ENCODE data around the gene HAUS7. TPM values are rescaled to one million over a fixed set of nuclear protein-coding genes. Genes with fewer than 3 reads are reported as not detected.

The HAUS7 gene
- total RNA-seq, 1 experiment from 2014 or later, result 59.9 TPM

DNA sequence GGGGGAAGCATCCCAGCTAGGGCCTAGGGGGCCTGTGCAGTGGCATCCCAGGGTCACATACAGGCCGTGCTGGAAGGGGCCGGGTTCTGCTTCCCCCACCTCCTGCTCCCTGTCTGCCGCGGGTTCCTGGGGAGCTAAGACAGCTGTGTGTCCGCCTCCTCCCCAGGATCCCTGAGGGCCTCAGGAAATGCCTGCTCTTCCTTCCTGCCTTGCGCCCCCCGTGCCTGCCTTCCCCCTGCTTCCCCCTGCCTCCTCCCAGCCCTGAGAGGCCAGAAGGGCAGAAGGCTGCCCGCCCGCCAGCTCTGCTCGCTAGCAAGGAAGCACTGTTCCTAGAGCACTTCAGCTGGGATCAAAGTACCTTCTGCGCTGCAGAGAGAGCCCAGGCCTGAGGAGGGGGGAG, 21.5 kb upstream of the HAUS7 start:
- Histone ChIP-seq H3K27ac (ENCODE audit: low read length) (no peak overlapping the region), H3K4me1 (ENCODE audit: control insufficient read depth, insufficient read depth, low read length) (peaks cover 37% of the 10 kb centered on the region), H3K27me3 (ENCODE audit: control insufficient read depth, insufficient read depth, low read length) (no peaks in the 10 kb centered on the region), H3K9me3 (ENCODE audit: control insufficient read depth, insufficient read depth, low read depth, low read length) (no peaks in the 10 kb centered on the region), H3K36me3 (ENCODE audit: control insufficient read depth, insufficient read depth, low read length) (no peaks in the 10 kb centered on the region), H3K4me3 (ENCODE audit: low read depth in 2 of 2, low read length in 2 of 2) (no peak overlapping the region)
- ChIA-PET CTCF (interaction anchor here (0.8 kb wide), 1 partner anchor 31 kb away, joined by 3 read pairs; no protein-coding TSS in a partner anchor), POLR2A (interaction anchor here (0.5 kb wide), 1 partner anchor 21 kb away, joined by 12 read pairs; no protein-coding TSS in a partner anchor)
- DNase-seq (ENCODE audit: low read depth, low spot score) (no peak), ATAC-seq (no peak)
- TF ChIP-seq POLR2AphosphoS5 (IDR thresholded peaks at IDR 0.05; ENCODE audit: low read depth, low read length) (no peak), TCF7L2 (IDR thresholded peaks at IDR 0.05; ENCODE audit: low read depth, low read length) (no peak), SIN3A (IDR thresholded peaks at IDR 0.05; ENCODE audit: borderline replicate concordance, insufficient read depth, low read depth, low read length) (no peak)
- TF ChIP-seq, protein P1, sequence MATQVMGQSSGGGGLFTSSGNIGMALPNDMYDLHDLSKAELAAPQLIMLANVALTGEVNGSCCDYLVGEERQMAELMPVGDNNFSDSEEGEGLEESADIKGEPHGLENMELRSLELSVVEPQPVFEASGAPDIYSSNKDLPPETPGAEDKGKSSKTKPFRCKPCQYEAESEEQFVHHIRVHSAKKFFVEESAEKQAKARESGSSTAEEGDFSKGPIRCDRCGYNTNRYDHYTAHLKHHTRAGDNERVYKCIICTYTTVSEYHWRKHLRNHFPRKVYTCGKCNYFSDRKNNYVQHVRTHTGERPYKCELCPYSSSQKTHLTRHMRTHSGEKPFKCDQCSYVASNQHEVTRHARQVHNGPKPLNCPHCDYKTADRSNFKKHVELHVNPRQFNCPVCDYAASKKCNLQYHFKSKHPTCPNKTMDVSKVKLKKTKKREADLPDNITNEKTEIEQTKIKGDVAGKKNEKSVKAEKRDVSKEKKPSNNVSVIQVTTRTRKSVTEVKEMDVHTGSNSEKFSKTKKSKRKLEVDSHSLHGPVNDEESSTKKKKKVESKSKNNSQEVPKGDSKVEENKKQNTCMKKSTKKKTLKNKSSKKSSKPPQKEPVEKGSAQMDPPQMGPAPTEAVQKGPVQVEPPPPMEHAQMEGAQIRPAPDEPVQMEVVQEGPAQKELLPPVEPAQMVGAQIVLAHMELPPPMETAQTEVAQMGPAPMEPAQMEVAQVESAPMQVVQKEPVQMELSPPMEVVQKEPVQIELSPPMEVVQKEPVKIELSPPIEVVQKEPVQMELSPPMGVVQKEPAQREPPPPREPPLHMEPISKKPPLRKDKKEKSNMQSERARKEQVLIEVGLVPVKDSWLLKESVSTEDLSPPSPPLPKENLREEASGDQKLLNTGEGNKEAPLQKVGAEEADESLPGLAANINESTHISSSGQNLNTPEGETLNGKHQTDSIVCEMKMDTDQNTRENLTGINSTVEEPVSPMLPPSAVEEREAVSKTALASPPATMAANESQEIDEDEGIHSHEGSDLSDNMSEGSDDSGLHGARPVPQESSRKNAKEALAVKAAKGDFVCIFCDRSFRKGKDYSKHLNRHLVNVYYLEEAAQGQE (IDR thresholded peaks at IDR 0.05; ENCODE audit: insufficient read depth in 1 of 2, low read depth in 2 of 2, low read length in 1 of 2), result no peak
- TF ChIP-seq, protein P2, sequence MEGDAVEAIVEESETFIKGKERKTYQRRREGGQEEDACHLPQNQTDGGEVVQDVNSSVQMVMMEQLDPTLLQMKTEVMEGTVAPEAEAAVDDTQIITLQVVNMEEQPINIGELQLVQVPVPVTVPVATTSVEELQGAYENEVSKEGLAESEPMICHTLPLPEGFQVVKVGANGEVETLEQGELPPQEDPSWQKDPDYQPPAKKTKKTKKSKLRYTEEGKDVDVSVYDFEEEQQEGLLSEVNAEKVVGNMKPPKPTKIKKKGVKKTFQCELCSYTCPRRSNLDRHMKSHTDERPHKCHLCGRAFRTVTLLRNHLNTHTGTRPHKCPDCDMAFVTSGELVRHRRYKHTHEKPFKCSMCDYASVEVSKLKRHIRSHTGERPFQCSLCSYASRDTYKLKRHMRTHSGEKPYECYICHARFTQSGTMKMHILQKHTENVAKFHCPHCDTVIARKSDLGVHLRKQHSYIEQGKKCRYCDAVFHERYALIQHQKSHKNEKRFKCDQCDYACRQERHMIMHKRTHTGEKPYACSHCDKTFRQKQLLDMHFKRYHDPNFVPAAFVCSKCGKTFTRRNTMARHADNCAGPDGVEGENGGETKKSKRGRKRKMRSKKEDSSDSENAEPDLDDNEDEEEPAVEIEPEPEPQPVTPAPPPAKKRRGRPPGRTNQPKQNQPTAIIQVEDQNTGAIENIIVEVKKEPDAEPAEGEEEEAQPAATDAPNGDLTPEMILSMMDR (IDR thresholded peaks at IDR 0.05), result no peak
- intact Hi-C loops (cut with micrococcal nuclease; ENCODE audit: unreplicated experiment) (no loop called here), in situ Hi-C loops (cut with HindIII; ENCODE audit: low pct_unique_long_range_greater_than_20kb, low sequenced_read_pairs) (no loop called here)
- no TSS peak for BruUV-seq (replicated peaks)

DNA sequence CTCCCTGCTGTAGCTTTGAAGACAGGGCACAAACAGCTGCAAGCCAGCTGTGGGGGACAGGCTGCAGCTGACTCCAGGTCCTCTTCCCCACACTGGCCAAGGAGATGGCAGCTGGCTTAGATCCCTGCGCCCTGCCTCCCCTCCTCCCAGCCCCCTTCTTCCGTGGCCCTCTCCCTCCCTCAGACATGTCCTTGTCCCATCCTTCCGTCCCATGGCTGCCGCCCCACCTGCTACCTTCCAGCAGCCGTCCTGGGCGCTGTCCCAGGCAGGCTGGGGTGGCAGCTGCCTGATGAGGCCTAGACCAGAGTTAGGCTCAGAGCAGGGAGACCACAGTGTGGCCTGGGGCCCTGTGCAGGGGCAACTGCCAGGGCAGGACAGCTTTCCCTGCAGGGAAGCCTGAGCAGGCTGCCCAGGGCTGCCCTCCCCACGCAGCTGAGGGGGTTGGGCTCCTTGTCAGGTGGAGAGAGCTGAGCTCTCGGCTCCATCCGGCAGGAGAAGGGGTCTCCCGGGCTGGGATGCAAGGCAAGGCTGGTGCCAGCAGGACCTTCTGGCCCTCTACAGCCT, 21.1 kb upstream of the HAUS7 start:
- BruUV-seq (replicated peaks), result no TSS peak
- Histone ChIP-seq H3K36me3 (ENCODE audit: control insufficient read depth, insufficient read depth, low read length) (no peaks in the 10 kb centered on the region), H3K4me1 (ENCODE audit: control insufficient read depth, insufficient read depth, low read length) (peaks cover 39% of the 10 kb centered on the region), H3K4me3 (ENCODE audit: low read depth in 2 of 2, low read length in 2 of 2) (no peak overlapping the region), H3K27me3 (ENCODE audit: control insufficient read depth, insufficient read depth, low read length) (no peaks in the 10 kb centered on the region), H3K27ac (ENCODE audit: low read length) (no peak overlapping the region), H3K9me3 (ENCODE audit: control insufficient read depth, insufficient read depth, low read depth, low read length) (no peaks in the 10 kb centered on the region)
- TF ChIP-seq, protein P1 (IDR thresholded peaks at IDR 0.05; ENCODE audit: insufficient read depth in 1 of 2, low read depth in 2 of 2, low read length in 1 of 2), result no peak
- no peak for DNase-seq (ENCODE audit: low read depth, low spot score)
- in situ Hi-C loops (cut with HindIII; ENCODE audit: low pct_unique_long_range_greater_than_20kb, low sequenced_read_pairs), result no loop called here
- POLR2A ChIA-PET, result no interaction called here
- intact Hi-C loops (cut with micrococcal nuclease; ENCODE audit: unreplicated experiment), result no loop called here
- CTCF ChIA-PET, result interaction anchor here (0.8 kb wide), 1 partner anchor 30 kb away, joined by 3 read pairs; no protein-coding TSS in a partner anchor
- ATAC-seq, result peak; percentile 11; the same call in 1 of the 2 replicates
